ENCODE data around the gene KRTAP21-3. TPM values are rescaled to one million over a fixed set of nuclear protein-coding genes. Genes with fewer than 3 reads are reported as not detected.
"Not testable (repeated sequence)": the region's sequence is repeated elsewhere in the genome, so short reads cannot be mapped to it uniquely, and the experiment has no call there.

The KRTAP21-3 gene
- not detected for total RNA-seq

- no peak for DNase-seq (ENCODE audit: extremely low spot score in 2 of 2)
- Histone ChIP-seq H3K4me3 (no peak within 1 kb of the TSS), H3K27ac (no peak within 1 kb of the TSS), H3K36me3 (no peaks in the 10 kb centered on the region), H3K27me3 (no peaks in the 10 kb centered on the region), H3K9me3 (no peaks in the 10 kb centered on the region), H3K4me1 (no peaks in the 10 kb centered on the region)
- intact Hi-C loops (cut with DNase I): no loop called here
- no peak for TF ChIP-seq POLR2AphosphoS5 (IDR thresholded peaks at IDR 0.05; ENCODE audit: insufficient read depth in 1 of 2, low read depth in 1 of 2)
- no peak for TF ChIP-seq CTCF (IDR thresholded peaks at IDR 0.05)
- TF ChIP-seq POLR2A (IDR thresholded peaks at IDR 0.05): no peak
Observed at GRCh38 chr21:30718239-30718909, at the start of gene KRTAP21-3. KRTAP21-3 (minus strand) TSS chr21:30718777; CDS start chr21:30718759, 18 bp downstream.

GRCh38 chr21:30760776-30761175 lies 42.2 kb upstream of the KRTAP21-3 start:
- H3K4me3 ChIP-seq: no peak overlapping the region
- H3K4me1 ChIP-seq: no peaks in the 10 kb centered on the region
- H3K27me3 ChIP-seq: no peaks in the 10 kb centered on the region
- intact Hi-C loops (cut with DNase I): no loop called here
- H3K27ac ChIP-seq: no peak overlapping the region
- H3K36me3 ChIP-seq: no peaks in the 10 kb centered on the region
- H3K9me3 ChIP-seq: no peaks in the 10 kb centered on the region
- no peak for TF ChIP-seq CTCF (IDR thresholded peaks at IDR 0.05)
- no peak for TF ChIP-seq POLR2AphosphoS5 (IDR thresholded peaks at IDR 0.05; ENCODE audit: insufficient read depth in 1 of 2, low read depth in 1 of 2)
- TF ChIP-seq POLR2A (IDR thresholded peaks at IDR 0.05): no peak
- DNase-seq (ENCODE audit: extremely low spot score in 2 of 2): no peak

- no peak overlapping the region for H3K27ac ChIP-seq
- no peaks in the 10 kb centered on the region for H3K4me1 ChIP-seq
- TF ChIP-seq POLR2A (IDR thresholded peaks at IDR 0.05): no peak
- TF ChIP-seq POLR2AphosphoS5 (IDR thresholded peaks at IDR 0.05; ENCODE audit: insufficient read depth in 1 of 2, low read depth in 1 of 2): no peak
- TF ChIP-seq CTCF (IDR thresholded peaks at IDR 0.05): no peak
- H3K36me3 ChIP-seq: no peaks in the 10 kb centered on the region
- no peak for DNase-seq (ENCODE audit: extremely low spot score in 2 of 2)
- H3K27me3 ChIP-seq: no peaks in the 10 kb centered on the region
- no peaks in the 10 kb centered on the region for H3K9me3 ChIP-seq
- no peak overlapping the region for H3K4me3 ChIP-seq
- intact Hi-C loops (cut with DNase I): no loop called here
Observed at GRCh38 chr21:30758306-30758705, 39.7 kb upstream of the KRTAP21-3 start.

- intact Hi-C loops (cut with DNase I); H3K4me1 ChIP-seq; DNase-seq (ENCODE audit: extremely low spot score in 2 of 2); H3K4me3 ChIP-seq; H3K27me3 ChIP-seq; H3K9me3 ChIP-seq; H3K36me3 ChIP-seq; H3K27ac ChIP-seq: not testable (repeated sequence)
Observed at GRCh38 chr21:30755328-30755727, 36.8 kb upstream of the KRTAP21-3 start, which contains the start of gene KRTAP21-1. KRTAP21-1 (minus strand) TSS chr21:30755428; CDS start chr21:30755378, 50 bp downstream.

GRCh38 chr21:30747159-30747558 lies 28.6 kb upstream of the KRTAP21-3 start, which contains the start of gene KRTAP21-2:
KRTAP21-2 (minus strand) TSS chr21:30747259; CDS start chr21:30747202, 57 bp downstream.
- no peak for DNase-seq (ENCODE audit: extremely low spot score in 2 of 2)
- H3K4me1 ChIP-seq: no peaks in the 10 kb centered on the region
- no peaks in the 10 kb centered on the region for H3K36me3 ChIP-seq
- no peak within 1 kb of the TSS for H3K4me3 ChIP-seq
- intact Hi-C loops (cut with DNase I): no loop called here
- TF ChIP-seq CTCF (IDR thresholded peaks at IDR 0.05): no peak
- no peaks in the 10 kb centered on the region for H3K27me3 ChIP-seq
- no peaks in the 10 kb centered on the region for H3K9me3 ChIP-seq
- no peak within 1 kb of the TSS for H3K27ac ChIP-seq
